ENCODE results near the gene TNPO1.
A peak's percentile ranks its signal among the peaks of the same experiment; 100 is the strongest.

TNPO1 gene

GRCh38 chr5:72940082-72940481 lies 123.6 kb downstream of the TNPO1 start:
- Histone ChIP-seq H3K4me1 (ENCODE audit: control insufficient read depth, insufficient read depth, low read length, poor library complexity, severe bottlenecking) (no peaks in the 10 kb centered on the region), H3K27ac (ENCODE audit: insufficient read depth, low read length, poor library complexity, severe bottlenecking) (no peak overlapping the region), H3K4me3 (ENCODE audit: insufficient read depth, low read depth, low read length, poor library complexity, severe bottlenecking) (no peak overlapping the region), H3K27me3 (replicated peaks; ENCODE audit: control insufficient read depth, insufficient read depth, low read length, poor library complexity, severe bottlenecking) (peaks cover 4% of the 10 kb centered on the region), H3K36me3 (ENCODE audit: control insufficient read depth, insufficient read depth, low read length) (no peaks in the 10 kb centered on the region), H3K9me3 (ENCODE audit: control insufficient read depth, low read length) (no peaks in the 10 kb centered on the region)
- DNase-seq: no peak

DNA sequence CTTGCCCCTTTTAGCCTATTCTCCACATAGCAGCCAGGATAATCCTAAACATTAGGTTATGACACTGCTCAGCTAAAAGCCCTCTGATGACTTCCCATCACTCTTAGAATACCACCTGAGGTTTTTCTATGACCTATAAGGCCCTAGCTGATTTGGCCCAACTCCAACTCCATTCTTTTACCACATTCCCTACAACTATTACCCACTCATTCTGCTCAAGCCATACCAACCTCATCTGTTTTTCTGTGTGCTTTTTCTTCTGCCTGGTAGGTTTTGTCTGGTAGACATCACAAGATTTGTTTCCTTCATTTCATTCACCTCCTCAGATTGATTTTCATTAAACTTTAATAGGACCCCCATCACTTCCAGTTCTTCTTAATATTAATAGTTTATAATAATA lies 126.8 kb downstream of the TNPO1 start:
- Histone ChIP-seq H3K27me3 (replicated peaks; ENCODE audit: control insufficient read depth, insufficient read depth, low read length, poor library complexity, severe bottlenecking) (peaks cover 4% of the 10 kb centered on the region), H3K36me3 (ENCODE audit: control insufficient read depth, insufficient read depth, low read length) (no peaks in the 10 kb centered on the region), H3K9me3 (ENCODE audit: control insufficient read depth, low read length) (no peaks in the 10 kb centered on the region), H3K27ac (ENCODE audit: insufficient read depth, low read length, poor library complexity, severe bottlenecking) (no peak overlapping the region), H3K4me3 (ENCODE audit: insufficient read depth, low read depth, low read length, poor library complexity, severe bottlenecking) (no peak overlapping the region), H3K4me1 (ENCODE audit: control insufficient read depth, insufficient read depth, low read length, poor library complexity, severe bottlenecking) (no peaks in the 10 kb centered on the region)
- DNase-seq: no peak

GRCh38 chr5:72947498-72947897 lies 131.0 kb downstream of the TNPO1 start:
- no peak overlapping the region for H3K27ac ChIP-seq (ENCODE audit: insufficient read depth, low read length, poor library complexity, severe bottlenecking)
- no peak for DNase-seq
- no peak overlapping the region for H3K4me3 ChIP-seq (ENCODE audit: insufficient read depth, low read depth, low read length, poor library complexity, severe bottlenecking)
- H3K36me3 ChIP-seq (ENCODE audit: control insufficient read depth, insufficient read depth, low read length): no peaks in the 10 kb centered on the region
- H3K9me3 ChIP-seq (ENCODE audit: control insufficient read depth, low read length): no peaks in the 10 kb centered on the region
- H3K27me3 ChIP-seq (replicated peaks; ENCODE audit: control insufficient read depth, insufficient read depth, low read length, poor library complexity, severe bottlenecking): no peaks in the 10 kb centered on the region
- H3K4me1 ChIP-seq (ENCODE audit: control insufficient read depth, insufficient read depth, low read length, poor library complexity, severe bottlenecking): no peaks in the 10 kb centered on the region

DNA sequence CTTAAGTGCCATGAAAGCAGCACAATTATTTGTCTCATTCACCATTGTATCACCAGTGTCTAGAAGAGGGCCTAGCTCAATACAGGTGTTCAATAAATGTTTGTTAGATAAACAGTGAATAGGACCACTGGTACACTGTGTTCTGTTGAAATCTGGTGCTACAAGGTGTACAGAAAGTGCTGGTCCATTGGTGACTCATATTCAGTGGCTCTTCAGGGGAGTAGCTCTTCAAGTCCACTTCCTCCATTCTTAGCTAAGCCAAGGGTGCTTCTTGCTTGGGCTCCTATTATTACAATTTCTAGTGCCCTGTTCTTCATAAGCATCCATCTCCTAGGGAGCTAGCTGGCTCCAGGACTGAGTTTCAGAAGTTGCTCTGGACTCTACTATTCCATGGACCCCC lies 133.0 kb downstream of the TNPO1 start:
- no peak overlapping the region for H3K4me3 ChIP-seq (ENCODE audit: insufficient read depth, low read depth, low read length, poor library complexity, severe bottlenecking)
- no peak overlapping the region for H3K27ac ChIP-seq (ENCODE audit: insufficient read depth, low read length, poor library complexity, severe bottlenecking)
- peaks cover 2% of the 10 kb centered on the region for H3K27me3 ChIP-seq (replicated peaks; ENCODE audit: control insufficient read depth, insufficient read depth, low read length, poor library complexity, severe bottlenecking)
- no peak for DNase-seq
- H3K4me1 ChIP-seq (ENCODE audit: control insufficient read depth, insufficient read depth, low read length, poor library complexity, severe bottlenecking): no peaks in the 10 kb centered on the region
- H3K36me3 ChIP-seq (ENCODE audit: control insufficient read depth, insufficient read depth, low read length): no peaks in the 10 kb centered on the region
- no peaks in the 10 kb centered on the region for H3K9me3 ChIP-seq (ENCODE audit: control insufficient read depth, low read length)

DNA sequence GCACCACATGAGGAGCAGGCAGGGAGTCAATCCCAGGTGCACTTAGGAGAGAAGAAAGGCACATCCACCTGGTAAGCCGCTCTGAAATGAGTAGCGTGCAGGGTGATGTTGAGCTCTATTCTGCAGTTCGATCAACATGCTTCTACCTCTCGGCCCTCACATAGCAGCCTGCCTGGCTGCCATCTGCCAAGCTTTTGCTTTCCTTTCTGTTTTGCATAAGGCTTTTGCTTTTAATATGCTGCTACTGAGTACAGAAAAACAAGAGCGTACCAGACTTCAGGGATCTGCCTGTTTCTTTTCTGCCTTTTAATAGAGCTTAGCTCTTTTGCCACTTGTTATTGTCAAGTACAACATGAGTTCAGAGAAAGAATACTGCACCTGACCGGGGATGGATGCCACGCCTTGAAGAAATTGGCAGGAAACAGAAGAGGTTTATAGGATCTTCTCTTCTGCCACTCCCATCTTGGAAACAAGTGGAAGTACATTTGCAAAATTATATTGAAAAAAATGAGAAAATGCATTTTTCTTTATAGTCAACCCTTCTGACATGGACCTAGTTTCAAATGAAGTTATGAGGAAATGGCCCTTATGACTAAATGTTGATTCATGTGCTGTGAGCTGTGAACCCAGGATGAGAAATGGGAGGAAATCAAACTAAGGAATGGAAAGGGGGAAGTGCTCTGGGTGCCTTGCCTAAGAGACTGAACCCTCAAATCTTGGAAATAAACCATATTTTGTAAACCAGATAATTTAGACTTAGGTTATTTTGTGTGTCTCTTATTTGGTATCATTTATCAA lies 135.4 kb downstream of the TNPO1 start:
- Histone ChIP-seq H3K36me3 (ENCODE audit: control insufficient read depth, insufficient read depth, low read length) (no peaks in the 10 kb centered on the region), H3K4me1 (ENCODE audit: control insufficient read depth, insufficient read depth, low read length, poor library complexity, severe bottlenecking) (peaks cover 5% of the 10 kb centered on the region), H3K27me3 (replicated peaks; ENCODE audit: control insufficient read depth, insufficient read depth, low read length, poor library complexity, severe bottlenecking) (peaks cover 2% of the 10 kb centered on the region), H3K9me3 (ENCODE audit: control insufficient read depth, low read length) (no peaks in the 10 kb centered on the region), H3K4me3 (ENCODE audit: insufficient read depth, low read depth, low read length, poor library complexity, severe bottlenecking) (no peak overlapping the region), H3K27ac (ENCODE audit: insufficient read depth, low read length, poor library complexity, severe bottlenecking) (no peak overlapping the region)
- no peak for DNase-seq

GRCh38 chr5:72954389-72954788 lies 137.9 kb downstream of the TNPO1 start:
- DNase-seq: no peak
- no peak overlapping the region for H3K27ac ChIP-seq (ENCODE audit: insufficient read depth, low read length, poor library complexity, severe bottlenecking)
- no peak overlapping the region for H3K4me3 ChIP-seq (ENCODE audit: insufficient read depth, low read depth, low read length, poor library complexity, severe bottlenecking)

GRCh38 chr5:72955143-72955767 lies 138.8 kb downstream of the TNPO1 start:
- H3K4me1 ChIP-seq (ENCODE audit: control insufficient read depth, insufficient read depth, low read length, poor library complexity, severe bottlenecking): peaks cover 5% of the 10 kb centered on the region
- H3K9me3 ChIP-seq (ENCODE audit: control insufficient read depth, low read length): no peaks in the 10 kb centered on the region
- peak in 2 of 3 donors; percentile 1 to 11 for DNase-seq
- H3K27ac ChIP-seq (ENCODE audit: insufficient read depth, low read length, poor library complexity, severe bottlenecking): no peak overlapping the region
- peaks cover 2% of the 10 kb centered on the region for H3K27me3 ChIP-seq (replicated peaks; ENCODE audit: control insufficient read depth, insufficient read depth, low read length, poor library complexity, severe bottlenecking)
- peak overlapping the region; percentile 79 for H3K4me3 ChIP-seq (ENCODE audit: insufficient read depth, low read depth, low read length, poor library complexity, severe bottlenecking)
- H3K36me3 ChIP-seq (ENCODE audit: control insufficient read depth, insufficient read depth, low read length): no peaks in the 10 kb centered on the region

More at GRCh38 chr5:72954389-72954788, 137.9 kb downstream of the TNPO1 start:
- Histone ChIP-seq H3K9me3 (ENCODE audit: control insufficient read depth, low read length) (no peaks in the 10 kb centered on the region), H3K4me1 (ENCODE audit: control insufficient read depth, insufficient read depth, low read length, poor library complexity, severe bottlenecking) (peaks cover 5% of the 10 kb centered on the region), H3K27me3 (replicated peaks; ENCODE audit: control insufficient read depth, insufficient read depth, low read length, poor library complexity, severe bottlenecking) (peaks cover 2% of the 10 kb centered on the region), H3K36me3 (ENCODE audit: control insufficient read depth, insufficient read depth, low read length) (no peaks in the 10 kb centered on the region)

DNA sequence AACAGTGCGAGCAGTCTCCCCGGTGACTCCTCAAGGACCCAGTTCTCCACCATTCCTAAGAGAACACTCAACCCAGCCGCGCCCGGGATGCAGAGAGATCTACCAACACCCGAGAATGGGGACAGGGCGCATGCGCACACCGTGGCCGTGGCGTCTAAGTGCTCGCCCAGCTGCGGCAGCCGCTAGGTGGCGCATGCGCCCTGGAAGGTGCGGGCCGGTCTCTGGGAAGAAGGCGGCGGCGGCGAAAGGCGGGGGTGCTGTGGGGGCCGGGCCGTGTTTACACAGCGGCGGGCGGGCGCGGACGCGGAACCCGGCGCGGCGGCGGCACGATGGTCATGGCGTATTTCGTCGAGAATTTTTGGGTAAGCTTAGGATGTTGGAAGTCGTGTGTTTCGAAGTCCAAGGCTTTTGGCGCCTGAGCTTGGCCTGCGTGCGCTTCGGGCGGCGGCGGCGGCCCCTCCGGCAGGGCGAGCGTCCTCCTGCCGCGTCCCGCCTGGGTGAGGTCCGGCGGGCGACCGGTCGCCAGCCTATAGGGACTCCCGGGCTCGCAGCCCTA lies 139.4 kb downstream of the TNPO1 start, which contains the start of gene FCHO2:
TSS of gene FCHO2 (plus strand) at position 274 of the 556 bp plus-strand sequence. CDS start at position 330, 56 bp downstream.
- no peaks in the 10 kb centered on the region for H3K9me3 ChIP-seq (ENCODE audit: control insufficient read depth, low read length)
- peak within 1 kb of the TSS; percentile 79 for H3K4me3 ChIP-seq (ENCODE audit: insufficient read depth, low read depth, low read length, poor library complexity, severe bottlenecking)
- no peaks in the 10 kb centered on the region for H3K36me3 ChIP-seq (ENCODE audit: control insufficient read depth, insufficient read depth, low read length)
- H3K27me3 ChIP-seq (replicated peaks; ENCODE audit: control insufficient read depth, insufficient read depth, low read length, poor library complexity, severe bottlenecking): peaks cover 2% of the 10 kb centered on the region
- H3K4me1 ChIP-seq (ENCODE audit: control insufficient read depth, insufficient read depth, low read length, poor library complexity, severe bottlenecking): peaks cover 5% of the 10 kb centered on the region
- DNase-seq: peak; percentile 83 to 94 (median 92)
- peak within 1 kb of the TSS; percentile 22 for H3K27ac ChIP-seq (ENCODE audit: insufficient read depth, low read length, poor library complexity, severe bottlenecking)

- DNase-seq: peak in 1 of 3 donors; percentile 6
- no peaks in the 10 kb centered on the region for H3K36me3 ChIP-seq (ENCODE audit: control insufficient read depth, insufficient read depth, low read length)
- H3K4me1 ChIP-seq (ENCODE audit: control insufficient read depth, insufficient read depth, low read length, poor library complexity, severe bottlenecking): peaks cover 5% of the 10 kb centered on the region
- peak overlapping the region; percentile 22 for H3K27ac ChIP-seq (ENCODE audit: insufficient read depth, low read length, poor library complexity, severe bottlenecking)
- H3K4me3 ChIP-seq (ENCODE audit: insufficient read depth, low read depth, low read length, poor library complexity, severe bottlenecking): peak overlapping the region; percentile 79
- peaks cover 2% of the 10 kb centered on the region for H3K27me3 ChIP-seq (replicated peaks; ENCODE audit: control insufficient read depth, insufficient read depth, low read length, poor library complexity, severe bottlenecking)
- no peaks in the 10 kb centered on the region for H3K9me3 ChIP-seq (ENCODE audit: control insufficient read depth, low read length)
Observed at GRCh38 chr5:72956324-72957140, 140.1 kb downstream of the TNPO1 start.

All from effector memory CD4-positive, alpha-beta T cell (primary cell).